AG04449 (cell line): ENCODE data around the gene WDR18.

Experiments
- CTCF ChIA-PET: fragments of 350-600 bp; formaldehyde crosslinking; extraction: SDS; loops from one replicate; lab custom pipeline; 2021; ENCODE audit warnings: antibody characterized with exemption; lab: Yijun Ruan, JAX
- POLR2A ChIA-PET: fragments of 400-600, 350-600 bp; formaldehyde crosslinking; extraction: SDS; loops from one replicate; lab custom pipeline; 2020; ENCODE audit warnings: antibody characterized with exemption, inconsistent platforms; lab: Yijun Ruan, JAX
- DNase-seq: peaks from one replicate; pipeline ENCODE4 v3.0.0-alpha.2; 2010; ENCODE audit warnings: low read depth, low spot score
- H3K4me3 ChIP-seq: 2 replicates; pipeline ENCODE4 v1.5.1; 2011; ENCODE audit warnings: low read depth, mild to moderate bottlenecking, control low read depth, low read length
- CTCF ChIP-seq: IDR thresholded peaks from one replicate; pipeline ENCODE4 v1.5.1; 2011; ENCODE audit warnings: mild to moderate bottlenecking, moderate library complexity, low read length, control low read depth, inconsistent platforms; ENCODE audit not compliant: insufficient read depth; ENCODE audit errors: missing control alignments

The WDR18 gene

DNA sequence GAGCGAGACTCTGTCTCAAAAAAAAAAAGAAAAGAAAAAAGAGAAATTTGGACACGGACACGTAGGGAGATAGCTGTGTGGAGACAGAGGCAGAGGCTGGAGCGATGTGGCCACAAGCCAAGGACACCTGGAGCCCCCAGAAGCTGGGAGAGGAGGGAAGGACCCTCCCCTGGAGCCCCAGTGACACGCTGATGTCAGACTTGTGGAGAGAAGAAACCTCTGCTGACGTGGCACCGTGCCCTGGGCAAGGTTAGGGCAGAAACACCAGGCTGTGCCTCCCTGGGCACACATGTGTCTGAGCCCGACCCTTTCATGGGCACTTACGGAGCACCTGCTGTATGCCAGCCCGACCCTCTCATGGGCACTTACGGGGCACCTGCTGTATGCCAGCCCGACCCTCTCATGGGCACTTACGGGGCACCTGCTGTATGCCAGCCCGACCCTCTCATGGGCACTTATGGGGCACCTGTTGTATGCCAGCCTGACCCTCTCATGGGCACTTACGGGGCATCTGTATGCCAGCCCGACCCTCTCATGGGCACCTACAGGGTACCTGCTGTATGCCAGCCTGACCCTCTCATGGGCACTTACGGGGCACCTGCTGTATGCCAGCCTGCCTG is 40.5 kb upstream of the WDR18 start:
- H3K4me3 ChIP-seq = no peak overlapping the region
- ChIA-PET CTCF (interaction anchor here (1.7 kb wide), 1 partner anchor 8 kb away, joined by 4 read pairs; no protein-coding TSS in a partner anchor), POLR2A (no interaction called here)
- no peak for DNase-seq
- no peak for TF ChIP-seq CTCF

GRCh38 chr19:944171-944567 is 40.0 kb upstream of the WDR18 start:
- no peak for TF ChIP-seq CTCF
- ChIA-PET POLR2A (no interaction called here), CTCF (interaction anchor here (1.7 kb wide), 1 partner anchor 8 kb away, joined by 4 read pairs; no protein-coding TSS in a partner anchor)
- DNase-seq = no peak
- H3K4me3 ChIP-seq = no peak overlapping the region

DNA sequence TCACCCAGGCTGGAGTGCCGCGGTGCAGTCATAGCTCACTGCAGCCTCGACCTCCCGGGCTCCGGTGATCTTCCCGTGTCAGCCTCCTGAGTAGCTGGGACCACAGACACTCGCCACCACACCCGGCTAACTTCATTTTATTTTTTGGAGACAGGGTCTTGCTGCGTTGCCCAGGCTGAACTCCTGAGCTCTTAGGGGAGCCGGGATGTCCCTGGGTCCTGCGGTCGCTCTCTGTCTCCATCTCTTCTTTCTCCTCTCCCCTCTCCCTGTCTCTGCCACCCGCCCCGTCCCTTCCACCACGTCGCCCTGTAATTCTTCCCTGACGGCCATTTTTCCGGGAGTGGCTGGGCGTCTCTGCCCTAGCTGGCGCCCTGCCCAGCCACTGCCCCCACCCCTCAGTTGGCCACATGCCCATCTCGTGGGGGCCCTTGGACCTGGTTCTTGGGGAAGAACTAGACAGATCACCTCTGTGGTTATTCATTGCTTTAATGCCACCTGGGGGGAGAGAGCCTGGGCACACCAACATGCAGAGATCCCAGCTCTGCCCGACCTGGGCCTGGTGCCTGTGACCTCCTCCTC is 39.4 kb upstream of the WDR18 start:
- ChIA-PET CTCF (interaction anchor here (1.7 kb wide), 1 partner anchor 9 kb away, joined by 4 read pairs; no protein-coding TSS in a partner anchor), POLR2A (no interaction called here)
- H3K4me3 ChIP-seq = no peak overlapping the region
- no peak for TF ChIP-seq CTCF
- no peak for DNase-seq

- TF ChIP-seq CTCF = no peak
- no peak for DNase-seq
- ChIA-PET POLR2A (no interaction called here), CTCF (interaction anchor here (0.6 to 1.7 kb wide), 2 partner anchors 10 to 466 kb away, joined by 3 to 4 read pairs; no protein-coding TSS in a partner anchor)
- H3K4me3 ChIP-seq = no peak overlapping the region
These were observed 38.5 kb upstream of the WDR18 start for GRCh38 chr19:945401-946252.

GRCh38 chr19:947090-947706 is 36.9 kb upstream of the WDR18 start:
- CTCF ChIA-PET = interaction anchor here (1.0 to 1.1 kb wide), 2 partner anchors 9 to 54 kb away, joined by 3 read pairs; no protein-coding TSS in a partner anchor
- no peak overlapping the region for H3K4me3 ChIP-seq

More at GRCh38 chr19:947090-947706, 36.9 kb upstream of the WDR18 start:
- DNase-seq = no peak
- POLR2A ChIA-PET = interaction anchor here (0.6 kb wide), 1 partner anchor 12 kb away, joined by 3 read pairs; no protein-coding TSS in a partner anchor
- no peak for TF ChIP-seq CTCF
